WTC11 (cell line): ENCODE results near the gene STAU1.

Experiments used
- CBFB ChIP-seq: sonication (generic); formaldehyde crosslinking; IDR thresholded peaks from 2 replicates; pipeline ENCODE4 v1.8.1; 2022; ENCODE audit warnings: mild to moderate bottlenecking, low read depth, missing genetic modification reagents
- ELF4 ChIP-seq: sonication (generic); formaldehyde crosslinking; IDR thresholded peaks from 2 replicates; pipeline ENCODE4 v1.8.1; 2022; ENCODE audit warnings: low read depth, mild to moderate bottlenecking, moderate library complexity, missing genetic modification reagents
- FOXJ3 ChIP-seq: sonication (generic); formaldehyde crosslinking; IDR thresholded peaks from 2 replicates; pipeline ENCODE4 v1.9.0; 2021; ENCODE audit warnings: missing genetic modification reagents, mild to moderate bottlenecking, borderline replicate concordance
- ZNF138 ChIP-seq: sonication (generic); formaldehyde crosslinking; conservative IDR thresholded peaks from 2 replicates; pipeline ENCODE4 v1.8.1; 2022; ENCODE audit warnings: mild to moderate bottlenecking, moderate library complexity, missing genetic modification reagents
- ZNF317 ChIP-seq: sonication (generic); formaldehyde crosslinking; IDR thresholded peaks from 2 replicates; pipeline ENCODE4 v1.8.1; 2023; ENCODE audit warnings: low read depth, mild to moderate bottlenecking, moderate library complexity, missing genetic modification reagents, borderline replicate concordance
- TF ChIP-seq, protein P1 (sequence below): fragments of 200-600 bp; IDR thresholded peaks from 2 replicates; pipeline ENCODE4 v1.8.0; 2022; ENCODE audit warnings: antibody characterized with exemption

DNA sequence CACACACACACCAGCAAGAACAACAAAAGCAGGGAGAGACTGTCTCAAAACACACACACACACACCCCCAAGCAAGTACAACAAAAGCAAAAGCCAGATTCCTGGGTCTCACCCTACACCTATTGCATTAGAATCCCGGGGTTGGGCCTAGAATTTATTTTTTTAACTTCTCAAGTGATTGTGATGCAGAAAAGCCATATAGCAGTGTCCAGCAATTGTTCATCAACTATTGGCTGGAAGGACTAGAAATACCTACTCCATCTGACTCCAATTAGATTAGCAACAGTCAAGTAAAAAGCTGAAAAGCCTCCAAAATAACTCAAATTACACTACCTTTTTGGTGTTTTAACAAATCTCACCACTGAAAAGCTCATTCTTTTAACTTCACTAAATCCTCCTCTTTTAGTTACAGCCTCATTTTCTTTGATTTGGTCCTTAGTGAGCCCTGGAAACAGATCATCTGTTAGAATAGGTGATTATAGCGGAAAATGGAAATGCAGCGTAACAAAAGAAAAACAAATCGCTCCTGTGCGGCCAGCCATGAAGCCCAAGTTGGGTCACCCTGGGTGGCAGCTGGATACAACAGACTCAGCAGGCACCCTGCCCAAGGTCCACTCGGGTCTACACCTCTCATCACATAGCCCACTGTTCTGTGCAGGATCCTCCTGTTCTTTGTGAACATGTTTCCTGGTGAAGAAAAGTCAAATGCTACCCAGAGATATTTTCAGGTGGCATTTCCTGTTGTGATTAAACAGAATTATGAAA is 38.7 kb downstream of the STAU1 start:
- TF ChIP-seq ZNF317 (CRISPR knock-in tag), result no peak
- TF ChIP-seq, protein P1, sequence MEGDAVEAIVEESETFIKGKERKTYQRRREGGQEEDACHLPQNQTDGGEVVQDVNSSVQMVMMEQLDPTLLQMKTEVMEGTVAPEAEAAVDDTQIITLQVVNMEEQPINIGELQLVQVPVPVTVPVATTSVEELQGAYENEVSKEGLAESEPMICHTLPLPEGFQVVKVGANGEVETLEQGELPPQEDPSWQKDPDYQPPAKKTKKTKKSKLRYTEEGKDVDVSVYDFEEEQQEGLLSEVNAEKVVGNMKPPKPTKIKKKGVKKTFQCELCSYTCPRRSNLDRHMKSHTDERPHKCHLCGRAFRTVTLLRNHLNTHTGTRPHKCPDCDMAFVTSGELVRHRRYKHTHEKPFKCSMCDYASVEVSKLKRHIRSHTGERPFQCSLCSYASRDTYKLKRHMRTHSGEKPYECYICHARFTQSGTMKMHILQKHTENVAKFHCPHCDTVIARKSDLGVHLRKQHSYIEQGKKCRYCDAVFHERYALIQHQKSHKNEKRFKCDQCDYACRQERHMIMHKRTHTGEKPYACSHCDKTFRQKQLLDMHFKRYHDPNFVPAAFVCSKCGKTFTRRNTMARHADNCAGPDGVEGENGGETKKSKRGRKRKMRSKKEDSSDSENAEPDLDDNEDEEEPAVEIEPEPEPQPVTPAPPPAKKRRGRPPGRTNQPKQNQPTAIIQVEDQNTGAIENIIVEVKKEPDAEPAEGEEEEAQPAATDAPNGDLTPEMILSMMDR, result no peak
- TF ChIP-seq FOXJ3 (CRISPR knock-in tag), result no peak
- TF ChIP-seq ZNF138 (CRISPR knock-in tag), result no peak
- TF ChIP-seq CBFB (CRISPR knock-in tag), result no peak
- TF ChIP-seq ELF4, result no peak
